HepG2 (cell line): ENCODE results near the gene DNAAF8. TPM values are rescaled to one million over a fixed set of nuclear protein-coding genes. Genes with fewer than 3 reads are reported as not detected.

Experiments used
- ATAC-seq: fragments of 200-7000 bp; cut with Tn5 transposase; 3 replicates; pipeline ENCODE4 v1.9.1; 2020; ENCODE audit warnings: mild to moderate bottlenecking, moderate library complexity
- BruUV-seq: library from RNA; stranded (reverse); fragments of 400-500 nt; replicated peaks from 2 replicates; lab custom pipeline; 2021; lab: Mats Ljungman, UMichigan
- CTCF ChIA-PET: fragments of 300-600 bp; formaldehyde crosslinking; extraction: SDS; loops from one replicate; lab custom pipeline; 2021; ENCODE audit warnings: low total read pairs, inconsistent platforms, low intra/inter-chr PET ratio; lab: Yijun Ruan, JAX
- POLR2A ChIA-PET: fragments of 350-600 bp; sonication (Branson Sonifier 250); formaldehyde crosslinking; loops from one replicate; lab custom pipeline; 2020; ENCODE audit warnings: antibody characterized with exemption, inconsistent platforms; lab: Yijun Ruan, JAX
- DNase-seq: peaks from one replicate; pipeline ENCODE4 v3.0.0-alpha.2; 2015; ENCODE audit warnings: low spot score
- FAIRE-seq: peaks from 3 replicates; lab custom pipeline; 2011; peaks lifted over from hg19 to GRCh38; lab: Jason Lieb, UNC
- H2AFZ ChIP-seq: one replicate; pipeline ENCODE4 v1.6.1; 2011; ENCODE audit warnings: low read length, inconsistent platforms
- H3K27ac ChIP-seq: fragments of 300-600 bp; 3 replicates; pipeline ENCODE4 v1.8.0; 2011; ENCODE audit warnings: mixed run types, mild to moderate bottlenecking, mixed read lengths, low read length, inconsistent platforms; ENCODE audit not compliant: insufficient read depth; ENCODE audit errors: extremely low read length
- H3K27me3 ChIP-seq, 2 experiments: fragments of 200-600 bp in 1 of 2; 2 replicates in 1 of 2; 3 replicates in 1 of 2; pipeline versions ENCODE4 v1.6.0 to v1.8.0; 2011; ENCODE audit warnings: low read length in 2 of 2, mild to moderate bottlenecking in 2 of 2, moderate library complexity in 2 of 2, inconsistent platforms in 1 of 2; ENCODE audit not compliant: insufficient read depth in 2 of 2, control insufficient read depth in 1 of 2
- H3K36me3 ChIP-seq, 2 experiments: fragments of 200-600 bp in 1 of 2; replicated peaks in 1 of 2; 2 replicates in 1 of 2; 3 replicates in 1 of 2; pipeline versions ENCODE4 v1.5.1 to v1.8.0; 2011; ENCODE audit warnings: low read length in 2 of 2, inconsistent platforms in 1 of 2; ENCODE audit not compliant: insufficient read depth in 2 of 2, control insufficient read depth in 1 of 2
- H3K4me1 ChIP-seq: 2 replicates; pipeline ENCODE4 v1.5.1; 2012; ENCODE audit warnings: low read length, inconsistent platforms; ENCODE audit not compliant: insufficient read depth
- H3K4me2 ChIP-seq: 2 replicates; pipeline ENCODE4 v1.6.0; 2011; ENCODE audit warnings: low read depth, low read length, inconsistent platforms
- H3K4me3 ChIP-seq, 3 experiments: fragments of 200-600 bp in 1 of 3; sonication (generic), shearing (Covaris generic) in 1 of 3; replicated peaks in 1 of 3; 2 replicates each; pipeline ENCODE4 v1.5.1; 2011 to 2016; ENCODE audit warnings: low read length in 3 of 3, inconsistent platforms in 2 of 3, low read depth in 2 of 3, mild to moderate bottlenecking in 2 of 3, control low read depth in 1 of 3, mixed read lengths in 1 of 3; ENCODE audit not compliant: insufficient read depth in 1 of 3
- H3K79me2 ChIP-seq: one replicate; pipeline ENCODE4 v1.6.1; 2011; ENCODE audit warnings: low read length, inconsistent platforms; ENCODE audit not compliant: insufficient read depth
- H3K9ac ChIP-seq: 2 replicates; pipeline ENCODE4 v1.6.0; 2011; ENCODE audit warnings: mild to moderate bottlenecking, low read depth, low read length, inconsistent platforms; ENCODE audit not compliant: insufficient read depth
- H3K9me3 ChIP-seq: 2 replicates; pipeline ENCODE4 v1.5.1; 2012; ENCODE audit warnings: mild to moderate bottlenecking, low read length
- H4K20me1 ChIP-seq: 2 replicates; pipeline ENCODE4 v1.6.0; 2011; ENCODE audit warnings: inconsistent platforms, mild to moderate bottlenecking, low read length, moderate library complexity; ENCODE audit not compliant: insufficient read depth
- CCAR2 ChIP-seq: fragments of 200-400 bp; formaldehyde crosslinking; optimal IDR thresholded peaks from 2 replicates; pipeline ENCODE3; 2018; ENCODE audit warnings: low read depth, mild to moderate bottlenecking, low read length, moderate library complexity
- CHD4 ChIP-seq: fragments of 200-600 bp; sonication (generic); IDR thresholded peaks from 2 replicates; pipeline ENCODE4 v1.7.0; 2017; ENCODE audit warnings: mild to moderate bottlenecking, low read length, borderline replicate concordance
- DPF2 ChIP-seq: sonication (generic); formaldehyde crosslinking; IDR thresholded peaks from 2 replicates; pipeline ENCODE4 v1.4.0; 2020; ENCODE audit warnings: mild to moderate bottlenecking, low read depth, missing genetic modification reagents, borderline replicate concordance
- NCOA5 ChIP-seq: sonication (generic); formaldehyde crosslinking; IDR thresholded peaks from 2 replicates; pipeline ENCODE4 v1.4.0; 2020; ENCODE audit warnings: missing genetic modification reagents
- NR2C2 ChIP-seq: sonication (generic); formaldehyde crosslinking; IDR thresholded peaks from 2 replicates; pipeline ENCODE4 v1.4.0; 2020; ENCODE audit warnings: missing genetic modification reagents, mild to moderate bottlenecking, moderate library complexity, borderline replicate concordance
- TRAFD1 ChIP-seq: sonication (generic); formaldehyde crosslinking; IDR thresholded peaks from 2 replicates; pipeline ENCODE4 v1.5.1; 2020; ENCODE audit warnings: missing genetic modification reagents, mild to moderate bottlenecking, borderline replicate concordance
- ZNF224 ChIP-seq: sonication (generic); formaldehyde crosslinking; IDR thresholded peaks from 2 replicates; pipeline ENCODE4 v1.5.0; 2020; ENCODE audit warnings: mild to moderate bottlenecking, missing genetic modification reagents
- ZNF780A ChIP-seq: sonication (generic); formaldehyde crosslinking; IDR thresholded peaks from 2 replicates; pipeline ENCODE4 v1.8.0; 2022; ENCODE audit warnings: mild to moderate bottlenecking, missing genetic modification reagents, moderate library complexity
- ZSCAN5A ChIP-seq: sonication (generic); formaldehyde crosslinking; IDR thresholded peaks from 2 replicates; pipeline ENCODE4 v1.8.0; 2022; ENCODE audit warnings: mild to moderate bottlenecking, missing genetic modification reagents, borderline replicate concordance
- WGBS: methylation state at CpG from one replicate; pipeline ENCODE4 v1.1.6; 2017; ENCODE audit warnings: low lambda C conversion rate; 5-methylcytosine and 5-hydroxymethylcytosine counted together
- in situ Hi-C: cut with HindIII; loops from 2 replicates; pipeline ENCODE4 v1.10.0; 2017; ENCODE audit warnings: low pct_unique_long_range_greater_than_20kb; ENCODE audit not compliant: extremely low pct_ligation_motif_present
- intact Hi-C: fragments of 100-400 bp; cut with micrococcal nuclease; formaldehyde crosslinking; loops from one replicate; pipeline ENCODE4 v1.10.0; 2022; ENCODE audit not compliant: unreplicated experiment
- polyA plus RNA-seq, 8 experiments: library from polyadenylated mRNA; depleted of rRNA in 3 of 8; stranded (reverse) in 7 of 8; unstranded in 1 of 8; fragments of >200 nt; fragmentation: Illumina TruSeq in 4 of 8; extraction: Trizol in 4 of 8; gene quantifications; 2 replicates each; pipeline versions ENCODE4 v1.2.1 to v1.2.3, GENCODE V29; 2011 to 2016; ENCODE audit warnings: low read depth in 4 of 8, missing spikeins in 1 of 8, mixed read lengths in 1 of 8; ENCODE audit not compliant: insufficient read depth in 1 of 8
- total RNA-seq, 5 experiments: library from RNA; depleted of rRNA; stranded (reverse); fragments of >200 nt; fragmentation: Illumina TruSeq; extraction: Trizol; gene quantifications; 2 replicates each; pipeline ENCODE4 v1.2.3, GENCODE V29; 2016; ENCODE audit warnings: low read depth in 1 of 5
- TF ChIP-seq, protein P1 (sequence below): sonication (generic); formaldehyde crosslinking; IDR thresholded peaks from 2 replicates; pipeline ENCODE4 v1.4.0; 2020; ENCODE audit warnings: missing genetic modification reagents

The DNAAF8 gene
- total and polyA plus RNA-seq, 2 of the 13 experiments (the other 11 are each of a cell fraction or from before 2014, with no cell fraction given), result 0.44 TPM; not detected in 1

DNA sequence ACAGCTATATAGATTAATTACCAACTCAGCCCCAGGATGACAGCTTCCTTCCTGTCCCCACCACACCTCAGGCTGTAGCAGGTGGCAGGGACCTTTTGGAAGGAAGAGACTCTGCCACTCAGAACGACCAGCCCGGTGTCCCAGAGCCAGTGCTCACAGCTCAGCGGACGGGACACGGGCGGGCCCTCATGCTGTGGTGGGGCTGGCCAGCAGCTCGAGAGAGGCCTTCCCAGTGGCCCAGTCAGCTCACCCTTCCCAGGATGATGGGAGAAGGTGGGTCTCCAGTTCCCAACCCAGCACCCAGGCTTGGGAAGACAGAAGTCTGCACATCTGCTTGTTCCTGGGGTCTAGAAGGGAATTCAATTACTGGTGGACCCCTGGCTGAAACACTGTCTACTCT, 30.4 kb upstream of the DNAAF8 start (continued):
- TF ChIP-seq ZSCAN5A (CRISPR knock-in tag) (no peak), CCAR2 (no peak), DPF2 (no peak), NCOA5 (CRISPR knock-in tag) (no peak), ZNF224 (CRISPR knock-in tag) (no peak), NR2C2 (CRISPR knock-in tag) (no peak), ZNF780A (no peak)

- Histone ChIP-seq H3K4me3 (no peak overlapping the region), H3K4me1 (peaks cover 18% of the 10 kb centered on the region), H4K20me1 (no peaks in the 10 kb centered on the region), H3K9me3 (no peaks in the 10 kb centered on the region), H3K9ac (no peak overlapping the region), H2AFZ (no peak overlapping the region), H3K36me3 (peaks cover 29 to 56% of the 10 kb centered on the region in 2 experiments), H3K4me2 (no peak overlapping the region), H3K27ac (no peak overlapping the region), H3K79me2 (no peaks in the 10 kb centered on the region), H3K27me3 (no peaks in the 10 kb centered on the region)
- 96% methylated on average over 7 of the region's 8 CpGs for WGBS
- in situ Hi-C loops, result no loop called here
- FAIRE-seq (no peak), ATAC-seq (no peak), DNase-seq (no peak)
- ChIA-PET POLR2A (no interaction called here), CTCF (no interaction called here)
- no TSS peak for BruUV-seq
- no peak for TF ChIP-seq TRAFD1 (CRISPR knock-in tag)
- TF ChIP-seq, protein P1, sequence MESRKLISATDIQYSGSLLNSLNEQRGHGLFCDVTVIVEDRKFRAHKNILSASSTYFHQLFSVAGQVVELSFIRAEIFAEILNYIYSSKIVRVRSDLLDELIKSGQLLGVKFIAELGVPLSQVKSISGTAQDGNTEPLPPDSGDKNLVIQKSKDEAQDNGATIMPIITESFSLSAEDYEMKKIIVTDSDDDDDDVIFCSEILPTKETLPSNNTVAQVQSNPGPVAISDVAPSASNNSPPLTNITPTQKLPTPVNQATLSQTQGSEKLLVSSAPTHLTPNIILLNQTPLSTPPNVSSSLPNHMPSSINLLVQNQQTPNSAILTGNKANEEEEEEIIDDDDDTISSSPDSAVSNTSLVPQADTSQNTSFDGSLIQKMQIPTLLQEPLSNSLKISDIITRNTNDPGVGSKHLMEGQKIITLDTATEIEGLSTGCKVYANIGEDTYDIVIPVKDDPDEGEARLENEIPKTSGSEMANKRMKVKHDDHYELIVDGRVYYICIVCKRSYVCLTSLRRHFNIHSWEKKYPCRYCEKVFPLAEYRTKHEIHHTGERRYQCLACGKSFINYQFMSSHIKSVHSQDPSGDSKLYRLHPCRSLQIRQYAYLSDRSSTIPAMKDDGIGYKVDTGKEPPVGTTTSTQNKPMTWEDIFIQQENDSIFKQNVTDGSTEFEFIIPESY (CRISPR knock-in tag), result no peak
- TF ChIP-seq CHD4, result no peak
- intact Hi-C loops, result no loop called here
Measured at GRCh38 chr16:4704491-4704890, 29.8 kb upstream of the DNAAF8 start.
